ENCODE measurements around the gene AOC3.

GRCh38 chr17:42879596-42879985, 28.6 kb downstream of the AOC3 start:
- TF ChIP-seq REST (IDR thresholded peaks at IDR 0.05) (no peak), POLR2A (IDR thresholded peaks at IDR 0.05; ENCODE audit: low read length) (no peak), EP300 (IDR thresholded peaks at IDR 0.05) (no peak), RARB (CRISPR knock-in tag; IDR thresholded peaks at IDR 0.05) (no peak), JUNB (IDR thresholded peaks at IDR 0.05) (no peak), CHD2 (IDR thresholded peaks at IDR 0.05; ENCODE audit: low read length, partially characterized antibody) (no peak), RAD21 (conservative IDR thresholded peaks at IDR 0.05 in 1 of 2, IDR thresholded peaks at IDR 0.05 in 1 of 2) (no peak), NPAS2 (CRISPR knock-in tag; IDR thresholded peaks at IDR 0.05; ENCODE audit: borderline replicate concordance) (no peak), MAX (IDR thresholded peaks at IDR 0.05) (no peak), CEBPB (IDR thresholded peaks at IDR 0.05) (no peak), ELK1 (IDR thresholded peaks at IDR 0.05; ENCODE audit: low read depth, low read length) (no peak)
- TF ChIP-seq, protein P1, sequence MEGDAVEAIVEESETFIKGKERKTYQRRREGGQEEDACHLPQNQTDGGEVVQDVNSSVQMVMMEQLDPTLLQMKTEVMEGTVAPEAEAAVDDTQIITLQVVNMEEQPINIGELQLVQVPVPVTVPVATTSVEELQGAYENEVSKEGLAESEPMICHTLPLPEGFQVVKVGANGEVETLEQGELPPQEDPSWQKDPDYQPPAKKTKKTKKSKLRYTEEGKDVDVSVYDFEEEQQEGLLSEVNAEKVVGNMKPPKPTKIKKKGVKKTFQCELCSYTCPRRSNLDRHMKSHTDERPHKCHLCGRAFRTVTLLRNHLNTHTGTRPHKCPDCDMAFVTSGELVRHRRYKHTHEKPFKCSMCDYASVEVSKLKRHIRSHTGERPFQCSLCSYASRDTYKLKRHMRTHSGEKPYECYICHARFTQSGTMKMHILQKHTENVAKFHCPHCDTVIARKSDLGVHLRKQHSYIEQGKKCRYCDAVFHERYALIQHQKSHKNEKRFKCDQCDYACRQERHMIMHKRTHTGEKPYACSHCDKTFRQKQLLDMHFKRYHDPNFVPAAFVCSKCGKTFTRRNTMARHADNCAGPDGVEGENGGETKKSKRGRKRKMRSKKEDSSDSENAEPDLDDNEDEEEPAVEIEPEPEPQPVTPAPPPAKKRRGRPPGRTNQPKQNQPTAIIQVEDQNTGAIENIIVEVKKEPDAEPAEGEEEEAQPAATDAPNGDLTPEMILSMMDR (IDR thresholded peaks at IDR 0.05): no peak
